NCI-H1694 (cell line): ENCODE data around the gene ZFYVE19.

Experiments
- DNase-seq: peaks from one replicate; lab custom pipeline; 2025; lab: John Stamatoyannopoulos, UW

ZFYVE19 gene

GRCh38 chr15:40815042-40815698, 8.3 kb downstream of the ZFYVE19 start:
- no peak for DNase-seq

GRCh38 chr15:40819048-40819447, 12.2 kb downstream of the ZFYVE19 start:
- DNase-seq = no peak

- no peak for DNase-seq
Measured at GRCh38 chr15:40821195-40821594, 14.3 kb downstream of the ZFYVE19 start.

GRCh38 chr15:40823572-40824343, 16.9 kb downstream of the ZFYVE19 start:
- DNase-seq = no peak

- no peak for DNase-seq
Measured at GRCh38 chr15:40825661-40826422, 19.0 kb downstream of the ZFYVE19 start.

- no peak for DNase-seq
Measured at GRCh38 chr15:40826423-40827075, 19.7 kb downstream of the ZFYVE19 start.

- no peak for DNase-seq
Measured at GRCh38 chr15:40828447-40829036, 21.7 kb downstream of the ZFYVE19 start, which contains the start of gene PPP1R14D. PPP1R14D (minus strand) TSS chr15:40828708; CDS start chr15:40828641, 67 bp downstream.

GRCh38 chr15:40829115-40829514, 22.2 kb downstream of the ZFYVE19 start:
- DNase-seq = no peak

- no peak for DNase-seq
Measured at GRCh38 chr15:40830884-40831283, 24.0 kb downstream of the ZFYVE19 start.

- DNase-seq = no peak
Measured at GRCh38 chr15:40831861-40832260, 25.0 kb downstream of the ZFYVE19 start.

GRCh38 chr15:40832903-40833302, 26.0 kb downstream of the ZFYVE19 start:
- no peak for DNase-seq

GRCh38 chr15:40836020-40836419, 29.1 kb downstream of the ZFYVE19 start:
- no peak for DNase-seq

GRCh38 chr15:40838756-40839155, 31.9 kb downstream of the ZFYVE19 start:
- no peak for DNase-seq

- DNase-seq = no peak
Measured at GRCh38 chr15:40841741-40842140, 34.9 kb downstream of the ZFYVE19 start.

GRCh38 chr15:40843261-40843884, 36.5 kb downstream of the ZFYVE19 start:
- DNase-seq = no peak

- no peak for DNase-seq
Measured at GRCh38 chr15:40843885-40844695, 37.2 kb downstream of the ZFYVE19 start, which contains the start of gene SPINT1. SPINT1 (plus strand) TSS chr15:40844048; CDS start chr15:40844555, 507 bp downstream.

- DNase-seq = no peak
Measured at GRCh38 chr15:40844696-40845030, 37.8 kb downstream of the ZFYVE19 start.

- no peak for DNase-seq
Measured at GRCh38 chr15:40845036-40845435, 38.1 kb downstream of the ZFYVE19 start.

GRCh38 chr15:40845511-40846284, 38.8 kb downstream of the ZFYVE19 start:
- no peak for DNase-seq

- no peak for DNase-seq
Measured at GRCh38 chr15:40846841-40847222, 39.9 kb downstream of the ZFYVE19 start.
